Adrenal gland (tissue), 12 donors: Measurements from ENCODE around the gene CRAT. TPM values are rescaled to one million over a fixed set of nuclear protein-coding genes. Genes with fewer than 3 reads are reported as not detected.

Experiments
- DNase-seq, 7 donors: peaks; one replicate each; pipeline ENCODE4 v3.0.0-alpha.2; 2019 to 2020
- H3K27ac ChIP-seq, 5 donors: fragments of 200-600 bp; sonication (generic) in 4 of 5; 1 replicate in 3 of 5; 2 replicates in 2 of 5; pipeline versions ENCODE4 v1.5.1 to v1.8.0; 2016 to 2020; ENCODE audit warnings: mild to moderate bottlenecking in 1 of 5
- H3K27me3 ChIP-seq: fragments of 200-600 bp; 2 replicates; pipeline ENCODE4 v1.8.0; 2021
- H3K36me3 ChIP-seq, 2 donors: fragments of 200-600 bp; replicated peaks in 1 of 2; 1 replicate in 1 of 2; 2 replicates in 1 of 2; pipeline versions ENCODE4 v1.5.1 to v1.8.0; 2018 to 2022
- H3K4me1 ChIP-seq, 2 donors: fragments of 200-600 bp; replicated peaks in 1 of 2; 1 replicate in 1 of 2; 2 replicates in 1 of 2; pipeline versions ENCODE4 v1.5.1 to v1.8.0; 2018 to 2021
- H3K4me3 ChIP-seq, 4 donors: fragments of 200-600 bp; sonication (generic) in 3 of 4; one replicate each; pipeline ENCODE4 v1.5.1; 2016 to 2018
- H3K9me3 ChIP-seq, 3 donors: fragments of 200-600 bp; sonication (generic) in 1 of 3; replicated peaks in 1 of 3; 1 replicate in 2 of 3; 2 replicates in 1 of 3; pipeline versions ENCODE4 v1.5.1 to v1.8.0; 2016 to 2021
- CTCF ChIP-seq, 6 experiments: fragments of 450-650 bp in 4 of 6; fragments of 200-600 bp in 2 of 6; sonication (generic) in 1 of 6; IDR thresholded peaks; 1 replicate in 5 of 6; 2 replicates in 1 of 6; pipeline versions ENCODE4 v1.5.1 to v1.8.0; 2016 to 2021; ENCODE audit warnings: antibody characterized with exemption in 6 of 6, mild to moderate bottlenecking in 2 of 6, moderate library complexity in 1 of 6
- POLR2A ChIP-seq, 2 donors: fragments of 450-650 bp; IDR thresholded peaks; one replicate each; pipeline ENCODE4 v1.6.1; 2017; ENCODE audit warnings: antibody characterized with exemption in 2 of 2, mild to moderate bottlenecking in 2 of 2, moderate library complexity in 1 of 2
- WGBS, 4 donors: extraction: QIAGEN DNeasy Blood & Tissue Kit in 2 of 4; methylation state at CpG; one replicate each; pipeline versions ENCODE4 v1.1.5 to v1.1.7; 2013 to 2017; 5-methylcytosine and 5-hydroxymethylcytosine counted together
- intact Hi-C, 2 donors: fragments of 100-400 bp; cut with DNase I; formaldehyde crosslinking; loops; one replicate each; pipeline versions ENCODE4 v1.14.1 to v1.15.0; 2022 to 2023
- polyA plus RNA-seq, 3 donors: library from polyadenylated mRNA; stranded (reverse); fragments of 200-250 nt in 2 of 3; fragments of 350-450 nt in 1 of 3; fragmentation: Illumina TruSeq in 1 of 3; extraction: RNeasy Lipid Tissue Mini Kit (QIAGEN cat#74804) in 1 of 3; gene quantifications; one replicate each; pipeline ENCODE4 v1.2.3, GENCODE V29; 2013 to 2014
- total RNA-seq, 9 donors: library from RNA; depleted of rRNA in 4 of 9; stranded (reverse); fragments of >200 nt in 4 of 9; fragments of 120-200 nt in 1 of 9; fragmentation: NEBNext Ultra II Directional in 1 of 9; extraction: Animal tissue kit (Norgen Biotek cat#: 25700) in 1 of 9; gene quantifications; one replicate each; pipeline versions ENCODE4 v1.1.0 to v1.2.4, GENCODE V29; 2013 to 2023
- donor health status: healthy with polysubstance abuse.
- donor health status: Bipolar disorder and iron deficiency.
- donor health status: DM: yes; HTN: yes; CAD: no.
- donor health status: DM: no; HTN: no; CAD: no.
- donor health status: DM: no; HTN: no; CAD: no.
- donor health status: DM: yes; HTN: yes; CAD: no.

The CRAT gene
- total and polyA plus RNA-seq, 12 donors, result 26.8 to 144 (median 91.2) TPM

- TF ChIP-seq CTCF (IDR thresholded peaks at IDR 0.05) (no peak), POLR2A (IDR thresholded peaks at IDR 0.05) (no peak)
- peaks cover 0 to 50% of the 10 kb centered on the region in 2 donors for H3K36me3 ChIP-seq
- 87 to 90% (median 90%) methylated on average over 6 of the region's 6 CpGs for WGBS, 4 donors
These were observed 57.6 kb downstream of the CRAT start for GRCh38 chr9:129053020-129053419.

DNA sequence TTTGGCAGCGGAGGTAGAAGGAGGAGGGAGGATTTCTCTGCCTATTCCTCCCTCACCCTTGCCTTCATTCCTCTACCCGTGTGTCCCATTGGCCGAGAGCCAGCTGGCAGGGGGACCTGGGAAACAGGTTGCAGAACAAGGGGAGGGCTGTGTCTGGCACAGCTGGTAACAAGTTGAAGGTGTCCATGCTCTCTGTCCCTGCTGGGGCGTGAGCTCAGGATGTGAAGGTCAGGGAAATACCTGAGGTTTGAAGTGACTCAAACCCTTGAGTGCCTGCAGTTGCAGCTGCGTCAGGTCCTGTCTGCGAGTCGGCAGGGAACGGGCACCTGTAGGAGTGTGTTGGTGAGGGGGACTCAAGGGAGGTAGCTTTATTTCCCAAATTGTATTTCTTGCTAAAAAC is 58.0 kb downstream of the CRAT start:
- WGBS, 4 donors, result 75 to 83% (median 76%) methylated on average over 8 of the region's 8 CpGs
- intact Hi-C loops, result no loop called here
- Histone ChIP-seq H3K27ac (no peak overlapping the region), H3K27me3 (no peaks in the 10 kb centered on the region), H3K9me3 (no peaks in the 10 kb centered on the region), H3K4me3 (no peak overlapping the region), H3K36me3 (peaks cover 0 to 54% of the 10 kb centered on the region in 2 donors), H3K4me1 (no peaks in the 10 kb centered on the region)
- DNase-seq, result peak in 6 of 7 donors; percentile 48 to 73 (median 64)
- TF ChIP-seq POLR2A (IDR thresholded peaks at IDR 0.05), result no peak
- TF ChIP-seq CTCF (IDR thresholded peaks at IDR 0.05), result no peak

More at GRCh38 chr9:129053020-129053419, 57.6 kb downstream of the CRAT start:
- no peak overlapping the region for H3K4me3 ChIP-seq
- intact Hi-C loops, result no loop called here
- H3K4me1 ChIP-seq, result no peaks in the 10 kb centered on the region
- DNase-seq, result no peak
- H3K9me3 ChIP-seq, result no peaks in the 10 kb centered on the region
- no peak overlapping the region for H3K27ac ChIP-seq
- H3K27me3 ChIP-seq, result no peaks in the 10 kb centered on the region

Other genes starting within 250 kb of the CRAT start
- 10 to 100 TPM in 1 of 9 donors, 1 to 10 TPM in 8; 3.5 to 10.3 (median 7.7) TPM for gene KYAT1, start 228.8 kb downstream of the CRAT start, total RNA-seq
- gene KYAT1, start 228.8 kb downstream of the CRAT start, polyA plus RNA-seq, result 1 to 10 TPM; 3.5 to 9.6 (median 5.8) TPM
- 10 to 100 TPM; 10.3 to 88.3 (median 41.0) TPM for gene LRRC8A, start 228.7 kb downstream of the CRAT start, total RNA-seq
- 10 to 100 TPM in 2 of 3 donors, 1 to 10 TPM in 1; 9.0 to 15.7 (median 13.0) TPM for gene LRRC8A, start 228.7 kb downstream of the CRAT start, polyA plus RNA-seq
- gene PHYHD1, start 189.8 kb downstream of the CRAT start, total RNA-seq, result 10 to 100 TPM in 8 of 9 donors, 1 to 10 TPM in 1; 9.8 to 56.5 (median 28.1) TPM
- 10 to 100 TPM in 2 of 3 donors, 1 to 10 TPM in 1; 9.1 to 86.6 (median 64.9) TPM for gene PHYHD1, start 189.8 kb downstream of the CRAT start, polyA plus RNA-seq
- 10 to 100 TPM; 19.6 to 42.3 (median 31.2) TPM for gene DOLK, start 163.2 kb downstream of the CRAT start, total RNA-seq
- 10 to 100 TPM in 2 of 3 donors, 1 to 10 TPM in 1; 4.6 to 25.3 (median 10.3) TPM for gene DOLK, start 163.2 kb downstream of the CRAT start, polyA plus RNA-seq
- 100 to 1,000 TPM in 1 of 9 donors, 10 to 100 TPM in 8; 20.2 to 122 (median 40.4) TPM for gene NUP188, start 163.1 kb downstream of the CRAT start, total RNA-seq
- 10 to 100 TPM; 26.4 to 32.0 (median 26.4) TPM for gene NUP188, start 163.1 kb downstream of the CRAT start, polyA plus RNA-seq
- gene SH3GLB2, start 82.5 kb downstream of the CRAT start, total RNA-seq, result 100 to 1,000 TPM in 4 of 9 donors, 10 to 100 TPM in 5; 50.3 to 153 (median 96.8) TPM
- 100 to 1,000 TPM in 2 of 3 donors, 10 to 100 TPM in 1; 26.1 to 301 (median 214) TPM for gene SH3GLB2, start 82.5 kb downstream of the CRAT start, polyA plus RNA-seq
- gene MIGA2, start 74.2 kb downstream of the CRAT start, total RNA-seq, result 10 to 100 TPM; 33.7 to 74.6 (median 43.5) TPM
- 10 to 100 TPM in 2 of 3 donors, 1 to 10 TPM in 1; 8.9 to 58.8 (median 43.9) TPM for gene MIGA2, start 74.2 kb downstream of the CRAT start, polyA plus RNA-seq
- gene DOLPP1, start 29.7 kb downstream of the CRAT start, total RNA-seq, result 10 to 100 TPM in 8 of 9 donors, 1 to 10 TPM in 1; 9.5 to 31.8 (median 22.9) TPM
- 10 to 100 TPM in 1 of 3 donors, 1 to 10 TPM in 2; 4.4 to 29.9 (median 7.3) TPM for gene DOLPP1, start 29.7 kb downstream of the CRAT start, polyA plus RNA-seq
- gene PTPA, start 622 bp upstream of the CRAT start, total RNA-seq, result 100 to 1,000 TPM in 7 of 9 donors, 10 to 100 TPM in 2; 71.3 to 248 (median 133) TPM
- gene PTPA, start 622 bp upstream of the CRAT start, polyA plus RNA-seq, result 100 to 1,000 TPM in 2 of 3 donors, 10 to 100 TPM in 1; 96.4 to 159 (median 103) TPM
- gene IER5L, start 67.5 kb upstream of the CRAT start, total RNA-seq, result 10 to 100 TPM in 8 of 9 donors, 1 to 10 TPM in 1; 2.3 to 47.6 (median 17.5) TPM
- 100 to 1,000 TPM in 1 of 3 donors, 10 to 100 TPM in 1, under 1 TPM in 1; 0.46 to 168 (median 64.5) TPM for gene IER5L, start 67.5 kb upstream of the CRAT start, polyA plus RNA-seq